EL (cell line): ENCODE data around the gene PRDM1.
A peak's percentile ranks its signal among the peaks of the same experiment; 100 is the strongest.

Experiments used
- DNase-seq: peaks from one replicate; pipeline ENCODE4 v3.0.0-alpha.2; 2016

Gene PRDM1

DNA sequence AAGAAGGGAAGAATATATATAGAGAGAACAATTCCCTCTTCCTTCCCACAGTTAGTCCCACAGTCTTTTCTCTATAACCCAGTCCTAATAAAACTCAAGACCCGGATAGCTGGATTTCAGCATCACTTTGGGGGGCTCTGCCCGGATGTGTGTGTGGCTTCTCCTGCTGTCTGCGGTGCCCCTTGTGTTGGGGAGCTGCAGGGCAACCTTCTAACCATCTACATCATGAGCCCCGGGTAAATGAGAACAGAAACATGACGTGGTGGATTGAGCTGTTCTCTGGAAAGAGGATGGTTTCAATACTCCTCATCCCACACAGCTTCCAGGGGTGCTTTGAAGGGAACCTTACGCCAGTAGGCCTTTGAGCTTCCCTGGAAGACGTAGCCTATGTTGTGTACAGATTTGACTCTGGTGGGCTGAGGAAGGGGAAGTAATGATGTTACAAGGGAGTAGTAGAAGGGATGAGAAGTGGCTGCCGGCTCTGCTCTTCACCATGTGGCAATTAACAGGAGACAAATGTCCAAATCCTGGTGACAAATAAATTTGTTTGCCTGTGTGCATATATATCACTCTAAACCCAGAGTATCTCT is 13.5 kb upstream of the PRDM1 start:
- no peak for DNase-seq

DNA sequence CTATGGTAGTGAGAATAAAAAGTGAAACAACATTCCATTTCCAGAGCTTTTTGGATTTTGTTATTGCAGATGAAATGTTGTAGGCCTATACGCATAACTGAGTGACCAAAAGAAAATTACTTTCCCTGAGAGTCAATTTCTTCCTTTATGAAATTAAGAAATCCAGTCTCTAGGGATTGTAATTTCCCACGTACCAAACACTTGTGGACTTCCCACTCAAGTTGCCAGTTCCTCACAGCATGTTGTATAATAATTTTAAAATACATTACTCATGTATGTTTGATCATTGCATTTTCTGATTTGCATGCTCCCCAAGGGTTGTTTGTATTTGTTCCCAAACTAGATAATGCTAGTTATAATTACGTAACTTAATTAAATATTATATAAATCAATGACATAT is 12.0 kb upstream of the PRDM1 start:
- DNase-seq = no peak

GRCh38 chr6:106076139-106076538 is 10.0 kb upstream of the PRDM1 start:
- DNase-seq = no peak

- no peak for DNase-seq
Measured at GRCh38 chr6:106077170-106077569, 9.0 kb upstream of the PRDM1 start.

DNA sequence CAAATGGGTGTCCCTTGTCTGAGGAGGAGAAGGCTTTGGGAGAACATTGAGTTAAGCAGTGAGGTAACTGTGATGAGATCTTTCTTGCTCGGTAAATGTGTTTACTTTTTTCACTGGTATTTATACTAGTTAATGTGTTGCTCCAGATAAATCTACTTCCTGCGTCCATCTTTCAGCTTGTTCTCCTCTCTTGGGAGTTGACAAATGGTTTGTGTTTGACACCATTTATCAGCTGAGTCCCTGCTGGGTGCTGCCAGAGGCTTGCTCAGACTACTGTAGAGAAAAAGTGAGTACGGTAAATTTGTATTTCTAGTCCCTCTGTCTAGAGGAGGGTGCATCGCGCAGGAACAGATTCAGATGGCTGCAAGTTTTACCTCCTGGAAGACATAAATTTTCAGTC is 8.3 kb upstream of the PRDM1 start:
- no peak for DNase-seq

- DNase-seq = no peak
Measured at GRCh38 chr6:106079961-106080762, 6.0 kb upstream of the PRDM1 start.

DNA sequence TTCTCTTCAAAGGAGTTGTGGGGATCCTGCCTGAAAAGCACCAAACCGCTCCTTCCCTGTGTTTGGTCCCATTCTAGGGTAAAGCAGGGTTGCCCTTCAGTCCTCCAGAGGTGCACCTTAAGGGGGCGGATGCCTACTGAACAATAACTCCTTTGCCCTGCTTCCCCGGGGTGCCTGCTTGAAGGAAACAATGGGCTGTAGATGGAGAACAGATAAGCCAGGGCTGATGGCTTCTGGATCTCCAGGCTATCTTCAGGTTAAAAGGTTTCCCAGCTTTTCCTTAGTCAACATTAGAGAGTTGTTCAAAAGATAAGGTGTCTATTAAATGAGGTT is 5.4 kb upstream of the PRDM1 start:
- DNase-seq = no peak

- DNase-seq = no peak
Measured at GRCh38 chr6:106081715-106082114, 4.4 kb upstream of the PRDM1 start.

GRCh38 chr6:106082735-106083398 is 3.3 kb upstream of the PRDM1 start:
- DNase-seq = peak; percentile 82

DNA sequence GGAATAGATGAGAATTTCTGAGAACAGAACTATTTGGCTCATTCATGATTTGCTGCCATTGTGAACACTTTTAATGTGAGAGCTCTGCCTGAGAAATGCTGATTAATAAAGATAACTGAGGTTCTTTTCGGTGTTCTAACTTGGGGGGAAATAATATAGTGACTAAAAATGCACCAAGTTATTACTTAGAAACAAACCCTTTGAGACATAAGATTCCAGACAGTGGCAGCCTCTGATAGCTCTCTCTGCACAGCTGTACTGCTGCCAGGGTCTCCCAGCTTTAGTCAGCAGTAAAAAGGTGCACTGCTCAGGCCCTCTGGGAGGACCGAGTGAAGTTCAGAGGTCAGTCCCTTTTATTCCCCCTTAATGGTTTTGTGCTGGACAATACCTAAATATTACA is 2.5 kb upstream of the PRDM1 start:
- DNase-seq = no peak

- DNase-seq = peak; percentile 88
Measured at GRCh38 chr6:106084106-106084988, 1.8 kb upstream of the PRDM1 start.

- DNase-seq = peak; percentile 72
Measured at GRCh38 chr6:106084989-106085691, 996 bp upstream of the PRDM1 start.

GRCh38 chr6:106085692-106085983 is 498 bp upstream of the PRDM1 start:
- DNase-seq = peak; percentile 12

DNA sequence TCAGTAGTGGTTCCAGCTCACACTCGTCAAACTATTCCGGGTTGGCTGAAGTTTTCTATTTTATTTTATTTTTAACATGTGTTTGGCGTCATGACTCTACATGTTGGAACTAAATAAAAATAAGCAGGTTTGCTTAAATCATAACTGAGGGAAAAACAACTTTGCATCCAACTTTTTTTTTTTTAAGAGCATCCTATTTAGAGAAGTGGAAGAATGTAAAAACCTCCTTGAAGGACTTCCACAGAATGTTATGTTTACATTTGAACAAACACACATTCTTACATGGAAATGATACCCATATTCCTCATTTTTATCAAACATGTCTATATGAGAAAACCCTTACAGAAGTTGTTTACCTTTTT is 659 bp downstream of the PRDM1 start:
- no peak for DNase-seq

GRCh38 chr6:106087548-106088325 is 1.6 kb downstream of the PRDM1 start:
- peak; percentile 74 for DNase-seq

DNA sequence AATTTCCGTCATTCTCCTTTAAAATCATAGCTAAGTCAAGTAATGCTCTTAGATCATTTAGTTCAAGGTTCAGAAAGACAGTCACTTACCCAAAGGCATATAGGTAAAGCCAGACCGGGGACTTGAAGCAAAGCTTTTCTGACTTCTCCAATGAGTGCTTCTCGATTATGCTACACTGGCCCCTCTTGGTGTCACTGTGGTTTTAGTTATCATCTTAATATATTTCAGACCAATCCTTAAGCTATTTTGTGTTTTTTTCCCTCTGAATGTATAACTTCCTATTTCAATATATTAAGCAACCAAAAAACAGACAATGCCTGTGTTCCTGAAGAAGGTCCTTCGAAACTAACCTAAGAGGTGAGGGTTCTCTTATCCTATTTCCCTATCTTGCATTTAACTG is 3.9 kb downstream of the PRDM1 start:
- peak; percentile 68 for DNase-seq

DNA sequence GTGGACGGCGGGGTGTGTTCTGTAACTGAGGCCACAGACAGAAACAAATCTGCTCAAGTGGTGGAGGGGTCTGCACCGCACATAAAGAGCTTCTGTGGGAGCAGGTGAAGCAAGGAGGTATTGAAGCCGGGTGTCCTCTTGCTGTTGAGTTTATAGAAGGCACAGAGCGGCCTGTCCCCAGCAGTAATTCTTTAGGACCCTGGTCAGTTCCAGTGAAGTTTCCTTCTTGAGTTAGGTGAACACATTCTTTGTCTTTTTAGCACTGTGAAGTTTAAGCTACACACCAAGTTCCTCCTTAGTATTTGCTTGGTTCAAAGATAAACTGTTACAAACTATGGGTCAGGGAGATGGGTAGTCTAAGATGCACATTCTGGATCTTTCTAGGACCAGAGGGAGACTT is 6.1 kb downstream of the PRDM1 start:
- DNase-seq = no peak

GRCh38 chr6:106094261-106094963 is 8.3 kb downstream of the PRDM1 start:
- DNase-seq = peak; percentile 31

GRCh38 chr6:106094964-106095335 is 8.8 kb downstream of the PRDM1 start:
- DNase-seq = no peak

- peak; percentile 46 for DNase-seq
Measured at GRCh38 chr6:106097411-106098231, 11.5 kb downstream of the PRDM1 start.
